RWPE2 (cell line): ENCODE results near the gene IRF1.

Experiments
- ATAC-seq: fragments of 200-7000 bp; cut with Tn5 transposase; 3 replicates; pipeline ENCODE4 v1.9.1; 2021; ENCODE audit warnings: low read depth
- DNase-seq: peaks from one replicate; pipeline ENCODE4 v3.0.0-alpha.2; 2020; ENCODE audit warnings: low spot score
- H3K27ac ChIP-seq: fragments of 450-650 bp; 2 replicates; pipeline ENCODE4 v1.5.1; 2017; ENCODE audit warnings: mild to moderate bottlenecking; ENCODE audit not compliant: poor library complexity, severe bottlenecking
- H3K27me3 ChIP-seq: fragments of 250-450 bp; sonication (Bioruptor Pico); 2 replicates; pipeline ENCODE4 v1.5.1; 2021; ENCODE audit warnings: mild to moderate bottlenecking, moderate library complexity; ENCODE audit not compliant: insufficient read depth, poor library complexity, severe bottlenecking
- H3K36me3 ChIP-seq: fragments of 250-450 bp; sonication (Bioruptor Pico); 2 replicates; pipeline ENCODE4 v1.5.1; 2020; ENCODE audit warnings: low read depth, mild to moderate bottlenecking, moderate library complexity
- H3K4me1 ChIP-seq: fragments of 250-450 bp; sonication (Bioruptor Pico); 2 replicates; pipeline ENCODE4 v1.5.1; 2021; ENCODE audit warnings: mild to moderate bottlenecking, moderate library complexity; ENCODE audit not compliant: insufficient read depth, poor library complexity, severe bottlenecking
- H3K4me3 ChIP-seq: fragments of 250-450 bp; sonication (Bioruptor Pico); 2 replicates; pipeline ENCODE4 v1.5.1; 2021; ENCODE audit warnings: mild to moderate bottlenecking, moderate library complexity; ENCODE audit not compliant: severe bottlenecking
- H3K9me3 ChIP-seq: fragments of 250-450 bp; sonication (Bioruptor Pico); 2 replicates; pipeline ENCODE4 v1.5.1; 2021; ENCODE audit warnings: mild to moderate bottlenecking, moderate library complexity; ENCODE audit not compliant: severe bottlenecking
- CTCF ChIP-seq: fragments of 450-650 bp; IDR thresholded peaks from one replicate; pipeline ENCODE4 v1.5.1; 2017; ENCODE audit warnings: mild to moderate bottlenecking, moderate library complexity; ENCODE audit not compliant: poor library complexity, severe bottlenecking

The IRF1 gene

DNA sequence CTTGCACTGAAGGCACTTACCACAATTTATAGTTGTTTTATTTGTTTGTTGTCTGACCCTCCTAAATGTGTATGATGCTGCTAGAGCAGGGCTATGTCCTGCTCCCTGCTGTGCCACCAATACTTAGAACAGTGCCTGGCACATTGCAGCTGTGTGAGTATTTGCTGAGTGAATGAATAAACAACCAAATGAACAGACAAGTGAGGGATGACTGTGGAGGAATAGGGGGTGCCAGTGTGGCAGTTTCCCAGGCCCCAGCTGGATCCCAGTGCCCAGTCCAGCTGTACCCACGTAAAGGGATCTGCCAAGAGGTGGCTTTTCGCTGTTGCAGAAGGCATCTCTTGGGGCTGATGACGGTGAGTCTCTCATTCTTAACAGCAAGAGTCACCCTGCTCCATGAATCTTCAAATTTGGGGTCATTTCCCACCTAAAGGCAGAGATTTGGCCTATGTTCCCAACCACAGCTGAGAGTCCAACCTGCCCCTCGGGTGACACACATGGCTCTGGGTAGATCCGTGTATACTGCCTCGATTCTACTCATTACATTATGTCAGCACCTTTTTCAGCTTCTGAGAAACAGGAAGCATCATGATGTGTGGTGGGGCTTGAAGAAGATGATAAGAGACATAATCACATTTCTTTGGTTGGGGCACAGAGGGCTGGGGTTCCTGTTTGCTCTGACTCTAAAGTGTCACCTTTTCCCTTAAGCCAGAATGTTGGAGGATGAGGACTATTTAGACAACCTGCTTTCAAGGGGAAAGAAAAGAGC, 38.5 kb upstream of the IRF1 start:
- no peak for ATAC-seq
- no peaks in the 10 kb centered on the region for H3K36me3 ChIP-seq
- no peak overlapping the region for H3K4me3 ChIP-seq
- no peak overlapping the region for H3K27ac ChIP-seq
- H3K4me1 ChIP-seq, result no peaks in the 10 kb centered on the region
- H3K27me3 ChIP-seq, result peaks cover 7% of the 10 kb centered on the region
- H3K9me3 ChIP-seq, result no peaks in the 10 kb centered on the region
- no peak for DNase-seq
- TF ChIP-seq CTCF, result no peak

DNA sequence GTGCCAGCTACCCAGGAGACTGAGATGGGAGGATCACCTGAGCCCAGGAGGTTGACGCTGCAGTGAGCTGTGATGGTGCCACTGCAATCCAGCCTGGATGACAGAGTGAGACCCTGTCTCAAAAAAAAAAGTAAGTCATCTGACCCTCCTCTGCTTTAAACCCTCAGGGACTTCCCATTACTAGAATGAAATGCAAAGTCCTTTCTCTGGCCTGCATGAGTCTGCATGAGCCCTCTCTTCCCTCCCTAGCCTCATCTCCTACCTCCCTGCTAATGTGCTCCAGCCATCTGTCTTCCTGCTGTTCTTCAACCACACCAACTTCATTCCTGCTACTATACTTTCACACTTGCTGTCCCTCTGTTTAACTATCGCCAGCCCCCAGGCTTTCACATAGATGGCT, 37.4 kb upstream of the IRF1 start:
- Histone ChIP-seq H3K4me3 (no peak overlapping the region), H3K27ac (no peak overlapping the region), H3K36me3 (no peaks in the 10 kb centered on the region), H3K27me3 (peaks cover 2% of the 10 kb centered on the region), H3K4me1 (no peaks in the 10 kb centered on the region), H3K9me3 (no peaks in the 10 kb centered on the region)
- no peak for TF ChIP-seq CTCF
- ATAC-seq (no peak), DNase-seq (no peak)

DNA sequence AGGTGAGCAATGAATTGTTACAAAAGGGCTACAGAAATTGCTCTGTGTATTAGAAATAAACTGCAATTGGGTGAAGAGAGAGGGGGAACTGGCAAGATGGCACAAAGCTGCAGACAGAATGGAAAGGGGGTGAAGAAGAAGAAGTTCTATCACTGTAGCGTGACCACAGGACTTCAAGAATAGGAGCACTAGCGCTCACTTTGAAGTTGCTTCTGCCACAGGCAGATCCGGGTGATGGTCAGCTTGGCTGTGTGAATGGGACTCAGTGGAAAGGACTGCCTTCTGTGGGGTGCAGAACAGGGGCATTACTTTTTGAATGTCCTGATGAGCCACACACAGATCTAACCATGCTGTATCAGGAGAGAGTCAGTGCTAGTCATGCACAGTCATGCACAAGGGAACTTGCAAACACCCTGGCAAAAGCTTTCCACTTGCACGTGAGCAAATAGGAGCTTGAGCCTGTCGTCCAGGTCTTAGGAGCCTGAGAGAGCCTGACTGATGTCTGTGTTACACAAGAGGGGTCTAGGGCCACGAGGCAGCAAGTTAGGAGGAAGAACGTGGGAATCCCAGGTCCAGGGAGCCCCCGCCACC, 36.5 kb upstream of the IRF1 start:
- TF ChIP-seq CTCF, result peak; percentile 83
- ATAC-seq (peak; percentile 34; the same call in 2 of the 3 replicates), DNase-seq (no peak)
- Histone ChIP-seq H3K27ac (no peak overlapping the region), H3K4me3 (no peak overlapping the region), H3K27me3 (no peaks in the 10 kb centered on the region), H3K36me3 (no peaks in the 10 kb centered on the region), H3K9me3 (no peaks in the 10 kb centered on the region), H3K4me1 (no peaks in the 10 kb centered on the region)

- Histone ChIP-seq H3K9me3 (peaks cover 5% of the 10 kb centered on the region), H3K36me3 (no peaks in the 10 kb centered on the region), H3K27ac (no peak overlapping the region), H3K4me3 (no peak overlapping the region), H3K27me3 (no peaks in the 10 kb centered on the region), H3K4me1 (no peaks in the 10 kb centered on the region)
- DNase-seq (peak; percentile 64), ATAC-seq (peak; percentile 87)
- TF ChIP-seq CTCF, result peak; percentile 99
Observed at GRCh38 chr5:132526290-132526973, 35.9 kb upstream of the IRF1 start.
